Activated CD4-positive, CD25-positive, alpha-beta regulatory T cell treated with anti-CD3 and anti-CD28 coated beads, Interleukin-2, amount 50 U/mL, for 72 hours (primary cell): ENCODE measurements around the gene ANKRD28.

ENCODE experiments used
- DNase-seq: peaks from one replicate; pipeline ENCODE4 v3.0.0; 2021

ANKRD28 gene

DNA sequence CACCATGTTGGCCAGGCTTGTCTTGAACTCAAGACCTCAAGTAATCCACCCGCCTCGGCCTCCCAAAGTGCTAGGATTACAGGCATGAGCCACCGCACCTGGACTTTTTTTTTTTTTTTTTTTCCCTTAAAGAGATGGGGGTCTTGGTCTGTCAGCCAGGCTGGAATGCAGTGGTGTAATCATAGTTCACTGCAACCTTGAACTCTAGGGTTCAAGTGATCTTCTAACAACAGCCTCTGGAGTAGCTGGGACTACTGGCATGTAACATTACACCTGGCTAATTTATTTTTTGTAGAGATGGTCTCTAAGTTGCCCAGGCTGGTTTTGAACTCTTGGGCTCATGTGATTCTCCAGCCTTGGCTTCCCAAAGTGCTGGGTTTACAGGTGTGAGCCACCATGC is 81.6 kb downstream of the ANKRD28 start:
- no peak for DNase-seq

DNA sequence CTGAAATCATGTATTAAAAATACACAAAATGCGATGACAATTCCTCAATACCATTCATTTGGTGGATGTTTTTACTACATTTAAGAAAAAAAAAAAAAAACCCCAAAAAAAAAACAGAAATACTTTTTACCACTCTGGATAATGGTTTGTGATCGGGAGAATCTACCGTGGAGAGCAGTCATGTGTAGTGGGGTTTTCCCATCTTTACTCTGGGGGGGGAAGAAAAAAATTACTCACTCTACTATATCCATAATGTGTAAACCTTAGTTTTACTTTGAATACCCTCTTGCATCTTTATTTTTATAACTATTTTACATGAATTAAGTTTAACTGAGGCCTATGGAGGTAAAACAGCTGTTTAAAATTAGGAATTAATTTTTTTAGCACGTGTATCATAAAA is 83.3 kb downstream of the ANKRD28 start:
- DNase-seq: no peak

DNA sequence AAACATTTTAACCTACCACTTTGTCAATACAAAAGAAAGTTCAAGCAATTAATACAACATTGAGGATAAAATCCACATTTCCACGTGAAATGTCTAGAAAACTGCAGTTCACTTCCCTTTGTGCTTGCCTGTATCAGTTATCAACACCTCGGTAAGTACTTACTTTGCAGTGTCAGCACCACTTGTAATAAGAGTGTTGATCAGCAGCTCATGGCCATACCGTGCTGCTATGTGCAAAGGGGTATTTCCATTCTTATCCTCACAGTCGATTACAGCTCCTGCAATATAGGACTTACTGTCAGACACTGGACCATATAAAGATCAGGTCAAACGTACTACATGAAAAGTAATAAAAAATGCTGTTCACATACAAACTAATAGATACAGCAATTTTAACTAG is 84.4 kb downstream of the ANKRD28 start:
- DNase-seq: no peak

DNA sequence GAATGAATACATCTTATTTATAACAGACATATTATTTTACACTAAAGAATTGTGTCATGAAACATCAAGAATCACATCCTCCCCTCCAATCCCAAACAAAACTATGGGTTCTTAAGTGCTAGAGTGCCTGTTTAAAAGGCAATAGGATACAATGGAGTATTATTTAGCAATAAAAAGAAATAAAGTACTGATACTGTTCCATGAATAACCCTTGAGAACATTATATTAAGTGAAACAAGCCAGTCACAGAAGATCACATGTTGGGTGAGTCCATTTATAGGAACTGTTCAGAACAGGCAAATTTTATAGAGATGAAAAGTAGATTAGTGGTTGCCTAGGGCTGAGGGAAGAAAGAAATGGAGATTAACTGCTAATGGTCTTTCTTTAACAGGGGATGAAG is 86.5 kb downstream of the ANKRD28 start:
- no peak for DNase-seq

DNA sequence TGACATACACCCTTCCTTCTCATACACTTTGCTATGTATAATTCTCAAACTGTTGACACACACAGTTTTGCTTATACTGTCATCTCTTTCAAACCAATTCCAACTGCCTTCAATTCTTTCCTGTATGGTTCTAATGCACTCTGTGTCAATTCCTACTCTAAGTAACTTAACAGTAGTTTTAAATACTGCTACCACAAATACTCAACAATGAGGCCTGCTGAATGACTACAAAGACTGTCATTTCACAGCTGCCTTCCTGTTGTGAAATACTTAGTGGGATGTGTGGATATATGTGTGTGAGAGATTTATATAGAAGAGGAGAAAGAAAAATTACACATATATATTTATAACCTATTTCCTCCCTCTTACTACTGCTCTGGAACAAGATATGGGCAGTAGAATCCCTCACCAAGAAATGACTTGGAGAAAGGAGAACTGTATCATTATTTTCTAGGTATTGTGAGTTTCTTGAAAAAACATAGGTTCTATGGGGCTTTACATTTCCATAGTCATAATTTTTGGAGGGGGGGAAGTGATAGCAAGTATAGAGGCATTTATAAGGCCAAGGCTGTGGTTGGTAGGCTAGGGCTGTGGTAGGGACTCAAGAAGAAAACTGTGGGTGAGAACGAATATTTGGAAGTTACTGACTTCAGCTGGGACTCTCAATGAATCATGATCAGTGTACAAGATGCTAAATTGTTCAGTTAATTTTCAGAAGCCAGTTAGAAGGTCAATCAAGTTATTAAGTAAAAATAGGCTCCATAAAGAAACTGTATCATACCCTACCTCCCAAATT is 88.7 kb downstream of the ANKRD28 start:
- DNase-seq: no peak

DNA sequence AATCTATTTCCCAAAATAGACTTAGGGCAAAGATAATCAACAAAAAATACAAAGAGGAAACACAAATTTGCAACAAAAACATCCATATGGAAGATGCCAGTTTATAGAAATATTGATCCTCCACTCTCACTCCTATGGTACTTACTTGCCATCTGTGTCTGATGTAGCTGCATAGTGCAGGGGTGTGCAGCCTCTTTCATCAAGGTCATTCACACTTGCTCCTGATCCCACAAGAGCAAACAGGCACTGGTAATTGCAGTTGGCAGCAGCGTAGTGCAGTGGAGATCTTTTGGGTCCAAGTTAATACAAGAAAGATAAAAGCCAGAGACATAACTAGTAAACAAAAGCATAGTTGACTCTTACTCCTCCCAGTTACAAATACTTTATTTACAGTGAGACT is 90.0 kb downstream of the ANKRD28 start:
- no peak for DNase-seq

DNA sequence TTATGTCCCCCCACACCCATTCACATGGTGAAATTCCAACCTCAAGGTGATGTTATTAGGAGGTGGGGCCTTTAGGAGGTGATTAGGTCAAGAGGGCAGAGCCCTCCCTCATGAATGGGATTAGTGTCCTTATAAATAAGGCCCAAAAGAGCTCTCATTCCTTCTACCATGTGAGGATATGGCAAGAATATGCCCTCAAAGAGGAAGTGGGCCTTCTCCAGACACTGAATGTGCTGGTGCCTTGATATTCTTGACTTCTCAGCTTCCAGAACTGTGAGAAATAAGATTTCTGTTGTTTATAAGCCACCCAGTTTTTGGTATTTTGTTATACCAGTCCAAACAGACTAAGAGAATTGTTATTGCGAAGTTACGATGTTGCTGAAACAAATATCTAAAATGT is 94.4 kb downstream of the ANKRD28 start:
- DNase-seq: no peak

DNA sequence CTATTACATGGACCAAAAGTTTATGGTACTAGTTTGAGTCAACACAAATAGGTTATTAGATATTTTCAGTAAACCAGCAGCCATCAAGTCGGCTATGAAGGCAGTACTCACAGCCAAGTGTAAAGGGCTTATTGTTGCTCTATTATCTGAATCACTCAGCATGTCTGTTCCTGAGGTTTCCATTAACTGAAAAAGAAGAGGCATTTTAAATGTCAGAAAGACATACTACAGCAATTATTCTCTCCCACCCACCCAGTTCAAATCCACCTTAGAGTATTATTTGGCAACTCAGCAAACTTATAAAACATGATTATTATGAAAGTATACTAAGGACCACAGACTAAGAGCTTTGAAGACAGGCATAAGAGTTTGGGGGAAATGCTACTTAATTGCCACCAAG is 103.2 kb downstream of the ANKRD28 start:
- DNase-seq: no peak

DNA sequence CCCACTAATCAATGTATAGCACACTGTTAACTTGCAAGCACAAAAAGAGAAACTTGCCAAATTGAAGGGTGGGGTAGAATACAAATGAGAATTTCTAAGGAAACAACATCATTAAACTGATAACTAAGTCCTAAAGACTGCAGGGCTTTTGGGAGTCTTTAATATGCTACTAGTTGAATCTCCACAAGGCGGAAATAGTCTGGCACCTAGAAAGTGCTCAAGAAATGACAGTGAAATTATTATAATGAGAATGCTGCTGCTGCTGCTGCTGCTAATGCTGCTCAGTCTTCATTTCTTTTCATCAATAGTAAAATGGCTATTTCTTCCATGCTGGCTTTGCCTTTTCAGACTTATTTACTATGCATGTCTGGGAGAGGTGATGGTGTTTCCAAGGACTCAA is 104.4 kb downstream of the ANKRD28 start:
- no peak for DNase-seq

DNA sequence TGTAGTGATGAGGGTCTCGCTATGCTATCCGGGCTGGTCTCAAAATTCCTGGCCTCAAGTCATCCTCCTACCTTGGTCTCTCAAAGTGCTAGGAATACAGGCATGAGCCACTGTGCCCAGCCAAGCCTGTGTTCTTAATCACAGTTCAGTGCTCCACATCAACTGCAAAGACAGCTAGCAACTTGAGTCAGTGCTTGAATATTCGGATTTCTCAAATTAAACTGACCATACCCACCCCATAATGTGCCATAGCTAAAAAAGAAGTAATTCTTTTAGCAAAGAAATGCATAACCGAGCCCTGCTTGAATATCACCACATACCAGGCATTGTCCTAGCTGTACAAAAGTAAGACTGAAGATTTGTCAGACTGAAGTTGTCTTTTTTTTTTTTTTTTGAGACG is 107.0 kb downstream of the ANKRD28 start:
- no peak for DNase-seq

DNA sequence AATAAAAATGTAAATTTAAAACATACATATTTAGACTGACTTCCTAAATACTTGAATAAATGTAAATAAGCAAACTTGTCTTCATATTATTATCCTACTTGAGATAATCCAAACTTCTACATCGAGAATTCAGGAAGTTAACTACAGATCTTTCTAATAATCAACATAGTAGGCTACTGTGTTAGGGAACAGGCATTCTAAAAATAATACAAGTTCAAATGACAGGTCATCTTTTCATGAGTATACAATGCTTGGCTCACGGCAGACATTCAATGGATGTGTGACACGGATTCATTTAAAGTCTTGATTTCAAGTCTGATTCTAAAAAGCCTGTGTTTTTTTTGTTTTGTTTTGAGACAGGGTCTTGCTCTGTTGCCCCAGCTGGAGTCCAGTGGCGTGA is 107.5 kb downstream of the ANKRD28 start:
- no peak for DNase-seq

DNA sequence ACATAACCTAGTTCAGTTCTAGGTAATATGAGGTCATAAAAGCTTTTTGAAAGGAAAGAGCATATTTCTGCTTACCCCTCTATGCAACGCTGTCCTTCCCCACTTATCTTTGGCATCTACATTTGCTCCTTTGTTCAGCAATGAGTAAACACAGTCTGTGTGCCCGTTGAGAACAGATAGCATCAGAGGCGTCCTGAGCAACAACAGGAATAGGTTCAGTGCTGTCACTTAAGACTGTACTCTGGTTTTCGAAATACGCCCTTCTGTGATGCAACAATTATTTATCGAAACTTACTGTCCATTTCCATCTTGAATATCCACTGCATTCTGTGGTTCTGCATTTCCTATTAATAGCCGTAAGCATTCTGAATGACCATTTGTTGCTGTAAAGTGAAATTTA is 111.9 kb downstream of the ANKRD28 start:
- DNase-seq: no peak

DNA sequence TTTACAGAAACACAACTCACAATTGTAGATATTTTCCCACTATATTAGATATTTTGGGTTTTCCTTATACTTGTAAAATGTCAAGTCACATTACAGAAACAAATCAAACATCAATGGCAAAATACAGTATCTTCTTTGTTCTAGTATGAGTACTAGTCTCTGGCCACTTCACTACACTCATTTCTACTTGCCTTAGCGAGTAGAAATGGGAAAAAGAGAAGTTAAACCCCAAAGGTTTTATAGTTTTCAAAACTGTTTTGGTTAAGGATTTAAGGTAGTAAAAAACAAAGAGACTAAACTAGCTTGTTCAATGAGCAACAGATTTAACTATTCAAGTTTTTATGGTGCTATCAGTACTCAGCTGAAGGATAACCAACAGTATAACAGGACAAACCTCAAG is 114.5 kb downstream of the ANKRD28 start:
- no peak for DNase-seq

DNA sequence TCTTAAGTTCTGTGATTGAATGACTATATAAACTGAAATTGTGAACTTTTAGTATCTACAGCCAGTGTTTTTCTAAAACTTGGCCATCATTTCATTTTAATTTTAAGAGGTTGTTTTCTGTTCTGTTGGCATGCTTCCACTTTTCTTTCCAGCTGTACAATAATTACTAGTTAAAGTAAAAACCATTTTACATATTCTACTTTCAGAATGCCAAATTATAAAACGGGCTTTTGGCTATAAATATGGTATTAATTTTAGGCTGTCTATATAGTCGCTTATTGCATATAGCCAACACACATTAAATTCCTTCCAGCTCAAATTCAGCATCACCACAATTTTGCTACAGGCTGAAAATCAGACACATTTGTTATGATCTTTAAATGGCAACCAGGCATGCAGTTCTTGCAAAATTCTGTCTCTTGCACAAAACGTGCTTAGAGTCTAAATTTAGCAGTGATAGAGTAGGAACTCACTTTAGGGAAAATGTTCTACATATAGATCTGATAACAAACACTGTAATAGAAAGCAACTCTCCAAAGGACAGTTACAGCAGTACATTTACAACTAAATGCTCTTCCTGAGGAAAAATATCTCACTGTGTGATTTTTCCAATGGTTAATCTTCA is 115.1 kb downstream of the ANKRD28 start:
- no peak for DNase-seq

DNA sequence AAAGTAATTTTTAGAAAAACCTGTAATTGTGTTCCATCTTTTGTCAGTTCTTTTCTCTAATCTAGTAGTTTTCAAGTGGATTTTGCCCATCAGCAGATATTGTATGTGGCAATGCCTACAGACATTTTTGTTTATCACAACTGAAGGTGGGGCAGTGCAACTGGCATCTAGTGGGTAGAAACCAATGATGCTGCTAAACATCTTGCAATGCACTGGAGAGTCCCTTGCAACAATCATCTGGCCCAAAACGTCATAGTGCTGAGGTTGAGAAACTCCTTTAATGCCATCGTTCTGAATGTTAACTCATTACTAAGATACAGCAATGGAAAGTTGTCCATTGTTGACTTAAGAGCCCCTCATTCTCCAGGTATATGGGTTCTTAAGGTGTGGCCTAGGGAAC is 116.1 kb downstream of the ANKRD28 start:
- DNase-seq: no peak

DNA sequence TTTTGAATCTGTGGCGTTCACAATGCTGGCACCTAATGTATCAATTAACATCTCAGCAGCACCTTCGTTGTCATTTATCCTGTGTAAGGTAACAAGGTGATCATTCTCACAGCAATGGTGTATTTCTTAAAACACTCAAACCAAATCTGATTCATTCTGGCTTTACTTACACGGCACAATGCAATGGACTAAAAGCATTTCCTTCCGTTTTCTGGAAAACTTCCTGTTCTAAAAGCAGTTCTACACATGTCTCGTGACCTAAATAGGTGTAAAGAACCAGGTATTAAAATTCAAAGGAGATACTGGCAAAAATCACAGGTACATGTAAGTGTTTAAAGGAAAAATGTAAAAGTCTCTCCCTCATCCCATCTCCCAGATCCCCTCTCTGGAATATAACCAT is 118.5 kb downstream of the ANKRD28 start:
- DNase-seq: no peak

DNA sequence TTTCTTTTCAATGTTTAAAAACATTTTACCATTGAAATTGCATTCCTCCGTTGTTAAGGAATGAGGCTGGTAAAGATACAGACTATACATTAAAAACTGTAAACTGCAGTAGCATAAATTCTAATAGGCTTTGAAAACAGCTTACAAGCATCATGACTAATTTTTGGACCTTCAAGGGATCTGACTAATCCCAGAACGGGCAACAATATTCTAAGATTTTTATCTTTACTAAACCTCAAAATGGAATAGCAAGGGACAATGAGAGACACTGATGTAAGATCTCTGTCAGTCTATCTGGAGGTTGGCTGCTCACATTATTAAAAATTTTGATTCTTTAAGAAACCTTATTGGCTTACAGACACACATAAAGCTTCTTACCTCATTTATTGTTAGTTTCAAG is 121.5 kb downstream of the ANKRD28 start:
- no peak for DNase-seq

DNA sequence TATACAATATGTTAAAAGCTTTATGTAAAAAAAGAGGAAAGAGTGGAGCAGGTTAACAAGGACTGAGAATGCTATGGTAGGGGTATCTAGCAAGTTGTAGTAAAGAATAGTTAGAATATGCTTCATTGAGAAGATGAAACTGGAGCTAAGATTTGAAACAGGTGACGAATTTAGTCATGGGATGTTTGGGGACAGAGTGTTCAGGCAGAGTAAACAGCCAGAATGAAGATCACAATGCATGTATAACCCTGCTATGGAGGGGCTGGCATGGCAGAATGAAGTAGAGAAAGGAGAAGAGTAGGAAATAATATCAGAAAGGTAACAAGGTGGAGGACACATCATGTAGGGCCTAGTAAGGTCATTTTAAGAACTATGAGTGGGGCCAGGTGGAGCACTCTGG is 124.2 kb downstream of the ANKRD28 start:
- no peak for DNase-seq

DNA sequence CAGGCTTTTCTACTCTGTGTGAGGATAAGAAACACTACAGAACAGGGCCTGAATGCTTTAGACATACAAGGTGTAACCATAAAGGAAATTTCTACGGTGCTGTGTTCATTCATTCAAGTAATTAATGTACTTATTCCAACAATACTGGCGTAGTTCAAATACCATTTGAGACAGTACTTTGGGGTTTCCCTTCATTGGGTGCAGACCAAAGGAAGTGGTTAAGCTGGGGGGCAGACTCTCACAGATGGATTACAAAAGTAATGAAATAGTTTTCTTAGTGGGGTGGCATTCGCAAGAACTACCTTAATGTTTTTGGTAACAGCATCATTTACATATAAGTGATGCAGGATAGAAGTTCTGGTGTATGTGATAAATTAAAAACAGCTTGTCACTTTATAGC is 130.3 kb downstream of the ANKRD28 start:
- DNase-seq: no peak

DNA sequence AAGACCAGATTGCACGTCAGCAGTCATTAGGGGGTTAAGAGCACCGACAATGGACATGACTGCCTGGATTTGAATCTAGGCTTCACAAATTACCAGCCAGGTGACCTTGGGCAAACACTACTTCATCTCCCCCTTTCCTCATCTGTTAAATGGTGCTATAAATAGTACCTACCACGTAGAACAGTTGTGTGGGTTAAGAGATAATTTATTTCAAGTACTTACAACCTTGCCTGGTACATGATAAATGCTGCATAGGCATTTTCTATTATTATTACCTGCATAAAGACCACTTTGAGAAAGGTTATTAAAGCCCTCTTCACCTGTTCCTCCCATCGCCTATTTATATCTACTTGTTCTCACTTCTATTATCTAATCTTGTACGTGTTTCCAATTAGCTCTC is 131.5 kb downstream of the ANKRD28 start:
- DNase-seq: no peak

DNA sequence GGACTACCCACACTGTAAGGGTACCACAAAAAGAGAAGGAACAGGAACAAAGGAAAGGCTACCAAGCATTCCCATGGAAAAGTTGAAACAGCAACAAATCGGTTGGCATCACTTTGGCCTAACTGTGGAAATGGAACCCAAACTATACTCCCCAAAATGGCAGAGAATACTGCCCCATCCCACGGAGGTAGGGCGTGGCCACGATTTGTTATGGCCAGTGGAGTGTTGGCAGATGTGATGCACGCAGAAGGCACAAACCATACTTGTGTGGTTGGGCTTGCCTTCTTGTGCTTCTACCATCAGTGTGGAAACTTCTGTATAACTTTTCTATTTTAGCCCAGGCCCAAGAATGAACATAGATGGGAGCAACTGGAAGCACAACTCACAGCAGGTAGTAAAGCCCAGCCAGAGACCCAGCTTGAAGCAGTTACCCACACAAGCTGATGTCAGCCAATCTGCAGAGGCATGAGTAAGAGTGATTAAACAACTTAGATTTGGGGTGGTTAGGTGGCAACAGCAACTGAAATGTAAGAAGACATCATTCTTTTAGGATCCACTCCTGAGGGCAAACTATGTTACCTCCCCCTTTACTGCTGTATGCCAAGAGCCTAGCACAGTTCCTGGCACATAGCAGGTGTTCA is 132.1 kb downstream of the ANKRD28 start:
- DNase-seq: no peak

DNA sequence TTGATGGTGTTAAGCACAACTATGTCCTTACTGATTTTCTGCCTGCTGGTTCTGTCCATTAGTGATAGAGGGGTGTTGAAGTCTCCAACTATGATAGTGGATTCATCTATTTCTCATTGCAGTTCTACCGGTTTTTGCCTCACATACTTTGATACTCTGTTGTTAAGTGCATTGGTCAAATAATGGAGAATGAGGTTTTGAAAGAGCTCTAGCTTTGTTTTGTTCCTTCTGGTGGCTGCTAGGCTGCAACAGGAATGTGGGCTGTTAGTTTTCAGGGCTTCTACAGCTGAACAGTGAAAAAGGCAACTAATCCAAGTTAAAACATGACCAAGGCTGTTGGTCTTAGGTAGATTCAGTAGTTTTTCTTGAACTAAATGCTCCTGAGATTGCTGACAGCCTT is 133.6 kb downstream of the ANKRD28 start:
- DNase-seq: no peak

DNA sequence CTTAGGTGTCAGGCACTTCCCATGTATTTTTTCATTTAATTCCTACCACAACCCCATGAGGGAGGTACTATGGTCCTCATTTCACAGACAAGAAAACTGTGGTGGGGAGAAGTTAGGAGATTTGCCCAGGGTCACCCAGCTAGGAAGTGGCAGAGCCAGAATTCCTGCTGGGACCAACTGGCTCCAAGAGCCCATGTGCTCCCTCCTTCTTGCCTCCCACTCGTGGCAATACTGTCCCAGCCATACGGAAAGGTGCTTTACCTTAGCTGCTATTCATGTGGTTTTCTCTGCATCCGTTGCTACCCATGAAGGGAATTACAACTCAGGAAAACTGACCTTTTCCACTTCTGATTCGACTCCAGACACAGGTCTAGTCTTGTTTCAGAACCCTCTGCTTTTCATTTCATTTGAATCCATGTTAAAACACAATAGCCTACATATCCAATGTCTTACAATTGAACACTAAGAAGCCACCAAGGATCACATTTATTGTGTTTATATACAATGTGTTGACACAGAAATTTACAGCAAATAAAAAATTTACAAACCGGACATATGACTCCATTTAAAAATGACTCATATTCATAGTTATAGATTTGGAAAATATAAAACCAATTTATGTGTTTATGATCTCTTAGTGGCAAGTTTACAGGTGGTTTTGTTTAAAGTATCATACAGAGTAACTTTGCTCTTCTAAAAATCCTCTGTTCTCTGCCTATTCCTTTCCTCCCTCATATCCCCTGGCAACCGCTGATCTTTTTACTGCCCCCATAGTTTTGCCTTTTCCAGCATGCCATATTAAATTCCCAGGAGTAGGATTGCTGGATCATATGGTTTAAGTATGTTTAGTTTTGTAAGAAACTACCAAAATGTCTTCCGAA is 137.5 kb downstream of the ANKRD28 start:
- DNase-seq: no peak
